HEK293 (cell line): ENCODE measurements around the gene FLOT2.

Experiments used
- BCL11B ChIP-seq: fragments of 450-650 bp; formaldehyde crosslinking; IDR thresholded peaks from 2 replicates; pipeline ENCODE4 v1.5.1; 2016; ENCODE audit warnings: low read depth, missing biosample characterization, missing genetic modification characterization
- GFI1B ChIP-seq: fragments of 450-650 bp; formaldehyde crosslinking; IDR thresholded peaks from 2 replicates; pipeline ENCODE4 v1.5.1; 2016; ENCODE audit warnings: missing biosample characterization, missing genetic modification characterization
- HOXD13 ChIP-seq: sonication (generic); formaldehyde crosslinking; IDR thresholded peaks from 2 replicates; pipeline ENCODE4 v1.8.0; 2022; ENCODE audit warnings: missing genetic modification reagents, borderline replicate concordance
- KLF16 ChIP-seq: fragments of 450-650 bp; formaldehyde crosslinking; IDR thresholded peaks from 2 replicates; pipeline ENCODE4 v1.5.1; 2017; ENCODE audit warnings: missing biosample characterization, missing genetic modification characterization
- KLF7 ChIP-seq: fragments of 450-650 bp; formaldehyde crosslinking; IDR thresholded peaks from 2 replicates; pipeline ENCODE4 v1.5.1; 2016; ENCODE audit warnings: missing biosample characterization, missing genetic modification characterization, borderline replicate concordance
- KLF9 ChIP-seq: fragments of 450-650 bp; formaldehyde crosslinking; IDR thresholded peaks from 2 replicates; pipeline ENCODE4 v1.5.1; 2016; ENCODE audit warnings: missing biosample characterization, missing genetic modification characterization, low read depth
- MEIS1 ChIP-seq: sonication (generic); formaldehyde crosslinking; IDR thresholded peaks from 2 replicates; pipeline ENCODE4 v1.8.1; 2022; ENCODE audit warnings: missing genetic modification reagents, mild to moderate bottlenecking, borderline replicate concordance
- SETDB1 ChIP-seq: IDR thresholded peaks from one replicate; pipeline ENCODE4 v1.6.1; 2017; ENCODE audit warnings: mild to moderate bottlenecking, low read length, moderate library complexity, mixed read lengths; ENCODE audit not compliant: insufficient read length
- TCF7L2 ChIP-seq: IDR thresholded peaks from 2 replicates; pipeline ENCODE4 v1.6.1; 2011; ENCODE audit warnings: low read depth, mild to moderate bottlenecking, inconsistent platforms, low read length, moderate library complexity, borderline replicate concordance
- ZBTB48 ChIP-seq: fragments of 450-650 bp; formaldehyde crosslinking; IDR thresholded peaks from 2 replicates; pipeline ENCODE4 v1.5.1; 2016; ENCODE audit warnings: missing biosample characterization, missing genetic modification characterization
- ZFP3 ChIP-seq: fragments of 450-650 bp; formaldehyde crosslinking; IDR thresholded peaks from 2 replicates; pipeline ENCODE4 v1.5.1; 2016; ENCODE audit warnings: low read depth, missing biosample characterization, missing genetic modification characterization
- ZFP69B ChIP-seq: fragments of 450-650 bp; formaldehyde crosslinking; IDR thresholded peaks from 2 replicates; pipeline ENCODE4 v1.5.1; 2016; ENCODE audit warnings: missing biosample characterization, missing genetic modification characterization
- ZNF121 ChIP-seq: fragments of 450-650 bp; formaldehyde crosslinking; IDR thresholded peaks from 2 replicates; pipeline ENCODE4 v1.5.1; 2016; ENCODE audit warnings: missing biosample characterization, missing genetic modification characterization
- ZNF175 ChIP-seq: fragments of 450-650 bp; formaldehyde crosslinking; IDR thresholded peaks from 2 replicates; pipeline ENCODE4 v1.5.1; 2016; ENCODE audit warnings: missing biosample characterization, missing genetic modification characterization
- ZNF19 ChIP-seq: fragments of 450-650 bp; formaldehyde crosslinking; IDR thresholded peaks from 2 replicates; pipeline ENCODE4; 2016; ENCODE audit warnings: missing biosample characterization, missing genetic modification characterization, low read depth
- ZNF221 ChIP-seq: fragments of 450-650 bp; formaldehyde crosslinking; IDR thresholded peaks from 2 replicates; pipeline ENCODE4 v1.5.1; 2017; ENCODE audit warnings: missing biosample characterization, missing genetic modification characterization, borderline replicate concordance
- ZNF292 ChIP-seq: fragments of 450-650 bp; formaldehyde crosslinking; IDR thresholded peaks from 2 replicates; pipeline ENCODE4 v1.5.1; 2016; ENCODE audit warnings: low read depth, missing biosample characterization, missing genetic modification characterization, borderline replicate concordance
- ZNF324 ChIP-seq: fragments of 450-650 bp; formaldehyde crosslinking; IDR thresholded peaks from 2 replicates; pipeline ENCODE4 v1.5.1; 2016; ENCODE audit warnings: missing biosample characterization, missing genetic modification characterization
- ZNF48 ChIP-seq: fragments of 450-650 bp; formaldehyde crosslinking; IDR thresholded peaks from 2 replicates; pipeline ENCODE4 v1.5.1; 2016; ENCODE audit warnings: missing biosample characterization, missing genetic modification characterization
- ZNF549 ChIP-seq: fragments of 450-650 bp; IDR thresholded peaks from 2 replicates; pipeline ENCODE4 v1.5.1; 2018; ENCODE audit warnings: missing biosample characterization, missing genetic modification characterization, mild to moderate bottlenecking, inconsistent platforms, moderate library complexity
- ZNF585B ChIP-seq: fragments of 450-650 bp; formaldehyde crosslinking; IDR thresholded peaks from 2 replicates; pipeline ENCODE4 v1.5.1; 2016; ENCODE audit warnings: missing biosample characterization, missing genetic modification characterization
- ZNF670 ChIP-seq: fragments of 450-650 bp; formaldehyde crosslinking; IDR thresholded peaks from 2 replicates; pipeline ENCODE4 v1.5.1; 2016; ENCODE audit warnings: missing biosample characterization, missing genetic modification characterization, low read depth
- ZNF830 ChIP-seq: fragments of 450-650 bp; IDR thresholded peaks from 2 replicates; pipeline ENCODE4 v1.5.0; 2018; ENCODE audit warnings: missing biosample characterization, missing genetic modification characterization, low read depth, mild to moderate bottlenecking, moderate library complexity
- ZNF837 ChIP-seq: fragments of 450-650 bp; formaldehyde crosslinking; IDR thresholded peaks from 2 replicates; pipeline ENCODE4 v1.5.1; 2016; ENCODE audit warnings: missing biosample characterization, missing genetic modification characterization
- ZSCAN16 ChIP-seq: fragments of 450-650 bp; formaldehyde crosslinking; IDR thresholded peaks from 2 replicates; pipeline ENCODE4 v1.5.1; 2016; ENCODE audit warnings: missing biosample characterization, missing genetic modification characterization
- TF ChIP-seq, protein P1 (sequence below): fragments of 450-650 bp; formaldehyde crosslinking; IDR thresholded peaks from 2 replicates; pipeline ENCODE4 v1.5.1; 2016; ENCODE audit warnings: missing biosample characterization, missing genetic modification characterization
- TF ChIP-seq, protein P2 (sequence below): fragments of 450-650 bp; formaldehyde crosslinking; IDR thresholded peaks from 2 replicates; pipeline ENCODE4 v1.5.1; 2016; ENCODE audit warnings: missing biosample characterization, missing genetic modification characterization
- TF ChIP-seq, protein P3 (sequence below): fragments of 450-650 bp; formaldehyde crosslinking; optimal IDR thresholded peaks from 2 replicates; pipeline ENCODE3; 2016; ENCODE audit warnings: missing biosample characterization, mild to moderate bottlenecking, missing genetic modification characterization
- TF ChIP-seq, protein P4 (sequence below): fragments of 450-650 bp; formaldehyde crosslinking; IDR thresholded peaks from 2 replicates; pipeline ENCODE4 v1.5.1; 2016; ENCODE audit warnings: missing biosample characterization, missing genetic modification characterization
- TF ChIP-seq, protein P5 (sequence below): fragments of 450-650 bp; formaldehyde crosslinking; IDR thresholded peaks from 2 replicates; pipeline ENCODE4 v1.5.1; 2016; ENCODE audit warnings: missing biosample characterization, missing genetic modification characterization

The FLOT2 gene

DNA sequence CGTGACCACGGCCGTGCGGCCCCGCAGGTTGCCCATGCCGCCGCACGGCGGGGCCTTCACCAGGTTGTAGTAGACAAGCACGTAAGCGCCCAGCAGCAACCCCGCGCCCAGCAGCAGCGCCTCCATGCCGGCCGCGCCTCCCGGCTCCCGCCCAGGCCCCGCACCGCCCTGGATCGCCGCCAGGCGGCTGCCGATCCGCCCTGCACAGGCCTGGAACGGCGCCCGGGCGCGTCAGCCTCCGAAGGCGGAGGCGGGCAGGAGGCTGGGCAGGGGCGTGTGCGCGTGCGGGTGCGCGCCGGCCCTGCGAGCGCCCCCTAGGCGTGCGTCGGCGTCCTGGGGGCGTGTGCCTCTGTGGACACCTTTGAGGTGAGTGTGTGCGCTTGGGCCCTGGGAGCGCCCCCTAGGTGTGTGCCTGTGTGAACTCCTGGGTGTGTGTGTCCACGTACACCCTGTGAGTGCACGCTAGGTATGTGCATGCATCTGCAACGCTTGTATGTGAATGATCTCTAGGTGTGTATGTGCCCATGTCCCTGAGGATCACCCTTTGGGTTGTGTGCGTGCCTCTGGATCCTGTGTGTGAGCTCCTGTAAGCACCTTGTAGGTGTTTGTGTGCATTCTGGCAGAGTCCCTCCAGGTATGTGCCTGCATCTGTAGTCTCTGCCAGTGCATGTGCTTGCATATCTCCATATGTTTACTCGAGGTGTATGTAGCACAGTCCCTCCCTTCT is 5.4 kb upstream of the FLOT2 start, which contains the start of gene DHRS13 (continued):
- no peak for TF ChIP-seq ZNF670 (tag by site-specific recombination)
- TF ChIP-seq ZNF549 (tag by site-specific recombination) = no peak
- TF ChIP-seq ZNF221 = no peak
- peak; percentile 88 for TF ChIP-seq SETDB1
- no peak for TF ChIP-seq GFI1B (tag by site-specific recombination)
- TF ChIP-seq HOXD13 (CRISPR knock-in tag) = no peak
- no peak for TF ChIP-seq ZNF585B (tag by site-specific recombination)
- TF ChIP-seq ZNF48 = no peak
- 0 out of 2 replicates have a peak, but pooled peaks have one; percentile 34 for TF ChIP-seq MEIS1 (CRISPR knock-in tag)
- TF ChIP-seq ZNF175 (tag by site-specific recombination) = no peak
- TF ChIP-seq, protein P1, sequence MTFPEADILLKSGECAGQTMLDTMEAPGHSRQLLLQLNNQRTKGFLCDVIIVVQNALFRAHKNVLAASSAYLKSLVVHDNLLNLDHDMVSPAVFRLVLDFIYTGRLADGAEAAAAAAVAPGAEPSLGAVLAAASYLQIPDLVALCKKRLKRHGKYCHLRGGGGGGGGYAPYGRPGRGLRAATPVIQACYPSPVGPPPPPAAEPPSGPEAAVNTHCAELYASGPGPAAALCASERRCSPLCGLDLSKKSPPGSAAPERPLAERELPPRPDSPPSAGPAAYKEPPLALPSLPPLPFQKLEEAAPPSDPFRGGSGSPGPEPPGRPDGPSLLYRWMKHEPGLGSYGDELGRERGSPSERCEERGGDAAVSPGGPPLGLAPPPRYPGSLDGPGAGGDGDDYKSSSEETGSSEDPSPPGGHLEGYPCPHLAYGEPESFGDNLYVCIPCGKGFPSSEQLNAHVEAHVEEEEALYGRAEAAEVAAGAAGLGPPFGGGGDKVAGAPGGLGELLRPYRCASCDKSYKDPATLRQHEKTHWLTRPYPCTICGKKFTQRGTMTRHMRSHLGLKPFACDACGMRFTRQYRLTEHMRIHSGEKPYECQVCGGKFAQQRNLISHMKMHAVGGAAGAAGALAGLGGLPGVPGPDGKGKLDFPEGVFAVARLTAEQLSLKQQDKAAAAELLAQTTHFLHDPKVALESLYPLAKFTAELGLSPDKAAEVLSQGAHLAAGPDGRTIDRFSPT (tag by site-specific recombination) = peak; percentile 45; the same call in 1 of the 2 replicates
- TF ChIP-seq, protein P2, sequence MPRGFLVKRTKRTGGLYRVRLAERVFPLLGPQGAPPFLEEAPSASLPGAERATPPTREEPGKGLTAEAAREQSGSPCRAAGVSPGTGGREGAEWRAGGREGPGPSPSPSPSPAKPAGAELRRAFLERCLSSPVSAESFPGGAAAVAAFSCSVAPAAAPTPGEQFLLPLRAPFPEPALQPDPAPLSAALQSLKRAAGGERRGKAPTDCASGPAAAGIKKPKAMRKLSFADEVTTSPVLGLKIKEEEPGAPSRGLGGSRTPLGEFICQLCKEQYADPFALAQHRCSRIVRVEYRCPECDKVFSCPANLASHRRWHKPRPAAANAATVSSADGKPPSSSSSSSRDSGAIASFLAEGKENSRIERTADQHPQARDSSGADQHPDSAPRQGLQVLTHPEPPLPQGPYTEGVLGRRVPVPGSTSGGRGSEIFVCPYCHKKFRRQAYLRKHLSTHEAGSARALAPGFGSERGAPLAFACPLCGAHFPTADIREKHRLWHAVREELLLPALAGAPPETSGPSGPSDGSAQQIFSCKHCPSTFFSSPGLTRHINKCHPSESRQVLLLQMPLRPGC (tag by site-specific recombination) = 0 out of 2 replicates have a peak, but pooled peaks have one; percentile 49
- TF ChIP-seq ZNF324 (tag by site-specific recombination) = peak; percentile 70; the same call in 1 of the 2 replicates
- peak; percentile 96 for TF ChIP-seq KLF9 (tag by site-specific recombination)
- TF ChIP-seq ZNF837 (tag by site-specific recombination) = no peak
- TF ChIP-seq ZNF19 (tag by site-specific recombination) = no peak
- no peak for TF ChIP-seq ZNF292 (tag by site-specific recombination)
- peak; percentile 95 for TF ChIP-seq KLF16 (tag by site-specific recombination)
- peak; percentile 57; the same call in 1 of the 2 replicates for TF ChIP-seq ZFP69B (tag by site-specific recombination)
- no peak for TF ChIP-seq TCF7L2
- TF ChIP-seq, protein P3, sequence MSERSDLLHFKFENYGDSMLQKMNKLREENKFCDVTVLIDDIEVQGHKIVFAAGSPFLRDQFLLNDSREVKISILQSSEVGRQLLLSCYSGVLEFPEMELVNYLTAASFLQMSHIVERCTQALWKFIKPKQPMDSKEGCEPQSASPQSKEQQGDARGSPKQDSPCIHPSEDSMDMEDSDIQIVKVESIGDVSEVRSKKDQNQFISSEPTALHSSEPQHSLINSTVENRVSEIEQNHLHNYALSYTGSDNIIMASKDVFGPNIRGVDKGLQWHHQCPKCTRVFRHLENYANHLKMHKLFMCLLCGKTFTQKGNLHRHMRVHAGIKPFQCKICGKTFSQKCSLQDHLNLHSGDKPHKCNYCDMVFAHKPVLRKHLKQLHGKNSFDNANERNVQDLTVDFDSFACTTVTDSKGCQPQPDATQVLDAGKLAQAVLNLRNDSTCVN (tag by site-specific recombination) = peak; percentile 72
- 0 out of 2 replicates have a peak, but pooled peaks have one; percentile 40 for TF ChIP-seq KLF7
- TF ChIP-seq, protein P4, sequence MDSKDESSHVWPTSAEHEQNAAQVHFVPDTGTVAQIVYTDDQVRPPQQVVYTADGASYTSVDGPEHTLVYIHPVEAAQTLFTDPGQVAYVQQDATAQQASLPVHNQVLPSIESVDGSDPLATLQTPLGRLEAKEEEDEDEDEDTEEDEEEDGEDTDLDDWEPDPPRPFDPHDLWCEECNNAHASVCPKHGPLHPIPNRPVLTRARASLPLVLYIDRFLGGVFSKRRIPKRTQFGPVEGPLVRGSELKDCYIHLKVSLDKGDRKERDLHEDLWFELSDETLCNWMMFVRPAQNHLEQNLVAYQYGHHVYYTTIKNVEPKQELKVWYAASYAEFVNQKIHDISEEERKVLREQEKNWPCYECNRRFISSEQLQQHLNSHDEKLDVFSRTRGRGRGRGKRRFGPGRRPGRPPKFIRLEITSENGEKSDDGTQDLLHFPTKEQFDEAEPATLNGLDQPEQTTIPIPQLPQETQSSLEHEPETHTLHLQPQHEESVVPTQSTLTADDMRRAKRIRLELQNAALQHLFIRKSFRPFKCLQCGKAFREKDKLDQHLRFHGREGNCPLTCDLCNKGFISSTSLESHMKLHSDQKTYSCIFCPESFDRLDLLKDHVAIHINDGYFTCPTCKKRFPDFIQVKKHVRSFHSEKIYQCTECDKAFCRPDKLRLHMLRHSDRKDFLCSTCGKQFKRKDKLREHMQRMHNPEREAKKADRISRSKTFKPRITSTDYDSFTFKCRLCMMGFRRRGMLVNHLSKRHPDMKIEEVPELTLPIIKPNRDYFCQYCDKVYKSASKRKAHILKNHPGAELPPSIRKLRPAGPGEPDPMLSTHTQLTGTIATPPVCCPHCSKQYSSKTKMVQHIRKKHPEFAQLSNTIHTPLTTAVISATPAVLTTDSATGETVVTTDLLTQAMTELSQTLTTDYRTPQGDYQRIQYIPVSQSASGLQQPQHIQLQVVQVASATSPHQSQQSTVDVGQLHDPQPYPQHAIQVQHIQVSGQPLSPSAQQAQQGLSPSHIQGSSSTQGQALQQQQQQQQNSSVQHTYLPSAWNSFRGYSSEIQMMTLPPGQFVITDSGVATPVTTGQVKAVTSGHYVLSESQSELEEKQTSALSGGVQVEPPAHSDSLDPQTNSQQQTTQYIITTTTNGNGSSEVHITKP (tag by site-specific recombination) = 0 out of 2 replicates have a peak, but pooled peaks have one; percentile 22
- TF ChIP-seq ZFP3 (tag by site-specific recombination) = no peak
- no peak for TF ChIP-seq ZNF830 (tag by site-specific recombination)
- TF ChIP-seq, protein P5, sequence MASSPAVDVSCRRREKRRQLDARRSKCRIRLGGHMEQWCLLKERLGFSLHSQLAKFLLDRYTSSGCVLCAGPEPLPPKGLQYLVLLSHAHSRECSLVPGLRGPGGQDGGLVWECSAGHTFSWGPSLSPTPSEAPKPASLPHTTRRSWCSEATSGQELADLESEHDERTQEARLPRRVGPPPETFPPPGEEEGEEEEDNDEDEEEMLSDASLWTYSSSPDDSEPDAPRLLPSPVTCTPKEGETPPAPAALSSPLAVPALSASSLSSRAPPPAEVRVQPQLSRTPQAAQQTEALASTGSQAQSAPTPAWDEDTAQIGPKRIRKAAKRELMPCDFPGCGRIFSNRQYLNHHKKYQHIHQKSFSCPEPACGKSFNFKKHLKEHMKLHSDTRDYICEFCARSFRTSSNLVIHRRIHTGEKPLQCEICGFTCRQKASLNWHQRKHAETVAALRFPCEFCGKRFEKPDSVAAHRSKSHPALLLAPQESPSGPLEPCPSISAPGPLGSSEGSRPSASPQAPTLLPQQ (tag by site-specific recombination) = peak; percentile 52; the same call in 1 of the 2 replicates
- no peak for TF ChIP-seq ZSCAN16 (tag by site-specific recombination)
- no peak for TF ChIP-seq ZNF121 (tag by site-specific recombination)
- peak; percentile 52; the same call in 1 of the 2 replicates for TF ChIP-seq ZBTB48
- peak; percentile 57; the same call in 1 of the 2 replicates for TF ChIP-seq BCL11B
